Measurements from ENCODE around the gene CFAP54. TPM values are rescaled to one million over a fixed set of nuclear protein-coding genes. Genes with fewer than 3 reads are reported as not detected.

Gene CFAP54
- total and polyA plus RNA-seq, 2 of the 4 experiments (the other 2 are of a cell fraction), result 0.18 to 0.41 TPM

DNA sequence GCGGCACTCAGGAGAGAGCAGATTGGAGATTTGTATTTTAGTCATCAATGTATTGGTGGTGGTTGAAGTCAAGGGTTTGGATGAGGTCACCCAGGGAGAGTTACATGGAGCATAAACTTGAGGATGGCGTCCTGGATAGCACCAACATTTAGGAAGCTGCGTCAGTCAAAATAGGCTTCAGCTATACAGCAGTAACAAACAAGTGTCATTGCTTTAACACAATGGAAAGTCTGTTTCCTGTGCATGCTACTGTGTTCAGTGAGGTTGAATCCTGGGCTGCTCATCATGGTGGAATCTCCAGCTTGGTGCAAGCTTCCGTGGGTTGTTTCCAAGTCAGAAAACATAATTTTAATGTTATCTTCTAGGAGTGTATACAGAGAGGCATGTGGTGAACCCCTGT lies 180.4 kb downstream of the CFAP54 start:
- no peak overlapping the region for H2AFZ ChIP-seq (replicated peaks; ENCODE audit: low read length, poor library complexity)
- H2BK120ac ChIP-seq (ENCODE audit: low read depth, low read length), result no peak overlapping the region
- intact Hi-C loops (cut with micrococcal nuclease), result no loop called here
- BruUV-seq (replicated peaks), result no TSS peak
- no peaks in the 10 kb centered on the region for H3K79me1 ChIP-seq (ENCODE audit: low read depth in 1 of 2, low read length in 2 of 2)
- 80% methylated on average over 2 of the region's 4 CpGs; no CpG with 5 or more reads in 1 of the 2 experiments for WGBS, 2 experiments (ENCODE audit: extremely low coverage in 2 of 2, insufficient read length in 1 of 2)
- H4K20me1 ChIP-seq (ENCODE audit: insufficient read depth, low read length), result no peaks in the 10 kb centered on the region
- H3K27me3 ChIP-seq (ENCODE audit: control insufficient read depth, insufficient read depth, low read length), result no peaks in the 10 kb centered on the region
- no peaks in the 10 kb centered on the region for H3K9me1 ChIP-seq (ENCODE audit: insufficient read depth, low read length)
- dilution Hi-C loops (cut with HindIII; ENCODE audit: low sequenced_read_pairs, unreplicated experiment), result no loop called here
- no peak overlapping the region for H2AK9ac ChIP-seq (replicated peaks; ENCODE audit: low read depth, low read length, poor library complexity)
- POLR2A ChIA-PET (ENCODE audit: unreplicated experiment), result no interaction called here
- no peaks in the 10 kb centered on the region for H3K36me3 ChIP-seq (ENCODE audit: control insufficient read depth, insufficient read depth, low read length)
- TF ChIP-seq NFE2L2 (IDR thresholded peaks at IDR 0.05; ENCODE audit: low read depth, low read length), result no peak
- no peak for TF ChIP-seq FOS (IDR thresholded peaks at IDR 0.05; ENCODE audit: low read depth, low read length)
- TF ChIP-seq, protein P1, sequence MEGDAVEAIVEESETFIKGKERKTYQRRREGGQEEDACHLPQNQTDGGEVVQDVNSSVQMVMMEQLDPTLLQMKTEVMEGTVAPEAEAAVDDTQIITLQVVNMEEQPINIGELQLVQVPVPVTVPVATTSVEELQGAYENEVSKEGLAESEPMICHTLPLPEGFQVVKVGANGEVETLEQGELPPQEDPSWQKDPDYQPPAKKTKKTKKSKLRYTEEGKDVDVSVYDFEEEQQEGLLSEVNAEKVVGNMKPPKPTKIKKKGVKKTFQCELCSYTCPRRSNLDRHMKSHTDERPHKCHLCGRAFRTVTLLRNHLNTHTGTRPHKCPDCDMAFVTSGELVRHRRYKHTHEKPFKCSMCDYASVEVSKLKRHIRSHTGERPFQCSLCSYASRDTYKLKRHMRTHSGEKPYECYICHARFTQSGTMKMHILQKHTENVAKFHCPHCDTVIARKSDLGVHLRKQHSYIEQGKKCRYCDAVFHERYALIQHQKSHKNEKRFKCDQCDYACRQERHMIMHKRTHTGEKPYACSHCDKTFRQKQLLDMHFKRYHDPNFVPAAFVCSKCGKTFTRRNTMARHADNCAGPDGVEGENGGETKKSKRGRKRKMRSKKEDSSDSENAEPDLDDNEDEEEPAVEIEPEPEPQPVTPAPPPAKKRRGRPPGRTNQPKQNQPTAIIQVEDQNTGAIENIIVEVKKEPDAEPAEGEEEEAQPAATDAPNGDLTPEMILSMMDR (conservative IDR thresholded peaks at IDR 0.05; ENCODE audit: low read depth, low read length), result no peak
- no peak for TF ChIP-seq MXI1 (IDR thresholded peaks at IDR 0.05; ENCODE audit: borderline replicate concordance, low read depth, low read length)
- TF ChIP-seq POLR2A (IDR thresholded peaks at IDR 0.05; ENCODE audit: low read depth, low read length), result no peak
- no peak for TF ChIP-seq RAD21 (IDR thresholded peaks at IDR 0.05; ENCODE audit: low read length)
- TF ChIP-seq RFX5 (IDR thresholded peaks at IDR 0.05; ENCODE audit: low read depth, low read length), result no peak
- TF ChIP-seq SMC3 (IDR thresholded peaks at IDR 0.05; ENCODE audit: low read depth, low read length), result no peak
- TF ChIP-seq, protein P2, sequence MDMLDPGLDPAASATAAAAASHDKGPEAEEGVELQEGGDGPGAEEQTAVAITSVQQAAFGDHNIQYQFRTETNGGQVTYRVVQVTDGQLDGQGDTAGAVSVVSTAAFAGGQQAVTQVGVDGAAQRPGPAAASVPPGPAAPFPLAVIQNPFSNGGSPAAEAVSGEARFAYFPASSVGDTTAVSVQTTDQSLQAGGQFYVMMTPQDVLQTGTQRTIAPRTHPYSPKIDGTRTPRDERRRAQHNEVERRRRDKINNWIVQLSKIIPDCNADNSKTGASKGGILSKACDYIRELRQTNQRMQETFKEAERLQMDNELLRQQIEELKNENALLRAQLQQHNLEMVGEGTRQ (IDR thresholded peaks at IDR 0.05; ENCODE audit: low read depth, low read length), result no peak
- TF ChIP-seq, protein P3, sequence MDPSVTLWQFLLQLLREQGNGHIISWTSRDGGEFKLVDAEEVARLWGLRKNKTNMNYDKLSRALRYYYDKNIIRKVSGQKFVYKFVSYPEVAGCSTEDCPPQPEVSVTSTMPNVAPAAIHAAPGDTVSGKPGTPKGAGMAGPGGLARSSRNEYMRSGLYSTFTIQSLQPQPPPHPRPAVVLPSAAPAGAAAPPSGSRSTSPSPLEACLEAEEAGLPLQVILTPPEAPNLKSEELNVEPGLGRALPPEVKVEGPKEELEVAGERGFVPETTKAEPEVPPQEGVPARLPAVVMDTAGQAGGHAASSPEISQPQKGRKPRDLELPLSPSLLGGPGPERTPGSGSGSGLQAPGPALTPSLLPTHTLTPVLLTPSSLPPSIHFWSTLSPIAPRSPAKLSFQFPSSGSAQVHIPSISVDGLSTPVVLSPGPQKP (IDR thresholded peaks at IDR 0.05; ENCODE audit: borderline replicate concordance, low read depth, low read length), result no peak
- no peak for TF ChIP-seq RCOR1 (IDR thresholded peaks at IDR 0.05; ENCODE audit: insufficient replicate concordance, low read length)
- no peak for TF ChIP-seq MAFK (IDR thresholded peaks at IDR 0.05; ENCODE audit: low read depth, low read length)
- TF ChIP-seq CEBPB (IDR thresholded peaks at IDR 0.05; ENCODE audit: low read depth, low read length), result no peak
- TF ChIP-seq CHD1 (IDR thresholded peaks at IDR 0.05; ENCODE audit: low read depth, low read length), result no peak
- TF ChIP-seq BHLHE40 (IDR thresholded peaks at IDR 0.05; ENCODE audit: low read depth, low read length), result no peak
- TF ChIP-seq MAZ (IDR thresholded peaks at IDR 0.05; ENCODE audit: borderline replicate concordance, low read depth, low read length), result no peak
- no peak for ATAC-seq (ENCODE audit: low read depth)
- CTCF ChIA-PET, result no interaction called here
- no peak overlapping the region for H3K9ac ChIP-seq (ENCODE audit: low read depth, low read length)
- no peak overlapping the region for H2BK15ac ChIP-seq (ENCODE audit: low read depth, low read length)
- H3K4me1 ChIP-seq (ENCODE audit: control insufficient read depth, insufficient read depth, low read length), result no peaks in the 10 kb centered on the region
- H4K8ac ChIP-seq (ENCODE audit: low read depth in 2 of 2, low read length in 2 of 2), result no peak overlapping the region
- DNase-seq, result no peak
- H3K27ac ChIP-seq (ENCODE audit: insufficient read depth, low read length), result no peak overlapping the region
- H2AK5ac ChIP-seq (ENCODE audit: low read depth, low read length), result no peak overlapping the region
- H4K91ac ChIP-seq (ENCODE audit: insufficient read depth, low read depth, low read length), result no peak overlapping the region
- no peak overlapping the region for H2BK5ac ChIP-seq (ENCODE audit: low read depth, low read length, poor library complexity, severe bottlenecking)
- no peak overlapping the region for H3K4me3 ChIP-seq (ENCODE audit: insufficient read depth, low read depth, low read length)
- no peak overlapping the region for H3K14ac ChIP-seq (replicated peaks; ENCODE audit: low read depth, low read length)
- H3K4ac ChIP-seq (ENCODE audit: low read depth, low read length), result no peak overlapping the region
- H3K56ac ChIP-seq (ENCODE audit: extremely low read depth, insufficient read depth, low read length), result no peak overlapping the region
- no peaks in the 10 kb centered on the region for H3K9me3 ChIP-seq (ENCODE audit: control insufficient read depth, insufficient read depth, low read length)
- no peak overlapping the region for H3K18ac ChIP-seq (ENCODE audit: low read depth, low read length)
- H4K5ac ChIP-seq (ENCODE audit: low read depth, low read length), result no peak overlapping the region
- H3K4me2 ChIP-seq (ENCODE audit: low read depth, low read length), result no peak overlapping the region
- no peak overlapping the region for H3K23ac ChIP-seq (ENCODE audit: low read depth, low read length)
- no peak overlapping the region for H2BK20ac ChIP-seq (ENCODE audit: low read depth, low read length)
- in situ Hi-C loops (cut with MboI; ENCODE audit: low sequenced_read_pairs), result no loop called here

All from IMR-90 (cell line).